Measurements from ENCODE around the gene TRIO. TPM values are rescaled to one million over a fixed set of nuclear protein-coding genes. Genes with fewer than 3 reads are reported as not detected.
A peak's percentile ranks its signal among the peaks of the same experiment; 100 is the strongest.

TRIO gene
- total RNA-seq, 6 donors from 2014 or later, result 138 to 408 (median 156) TPM

DNA sequence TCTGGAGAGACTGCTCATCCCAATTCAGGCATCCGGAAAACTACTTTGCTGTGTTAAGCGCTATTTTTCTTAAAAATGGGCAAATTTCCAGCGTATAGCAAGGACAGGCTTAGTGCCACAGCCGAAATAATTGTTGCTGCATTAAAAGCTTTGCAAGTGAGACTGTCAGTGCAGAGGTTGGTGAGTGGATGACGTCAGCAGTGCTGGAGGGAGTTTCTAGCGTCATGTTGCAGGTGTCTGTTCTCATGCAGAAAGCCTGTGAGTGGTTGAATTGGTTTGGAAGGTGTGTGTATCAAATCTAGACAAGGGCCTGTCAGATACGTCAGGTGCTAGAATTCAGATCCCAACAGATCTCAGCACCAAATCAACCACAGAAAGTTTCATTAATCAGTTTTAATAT is 204.4 kb downstream of the TRIO start:
- ATAC-seq (ENCODE audit: low FRiP score in 2 of 2) (no peak), DNase-seq (no peak)
- Histone ChIP-seq H3K27me3 (no peaks in the 10 kb centered on the region), H3K27ac (no peak overlapping the region), H3K4me1 (peaks cover 5 to 13% (median 10%) of the 10 kb centered on the region in 4 donors), H3K9me3 (no peaks in the 10 kb centered on the region), H3K4me3 (no peak overlapping the region), H3K36me3 (peaks cover 0 to 34% (median 0%) of the 10 kb centered on the region in 4 donors)
- WGBS, 2 donors, result 88 to 89% methylated on average over 7 of the region's 7 CpGs
- TF ChIP-seq, protein P1, sequence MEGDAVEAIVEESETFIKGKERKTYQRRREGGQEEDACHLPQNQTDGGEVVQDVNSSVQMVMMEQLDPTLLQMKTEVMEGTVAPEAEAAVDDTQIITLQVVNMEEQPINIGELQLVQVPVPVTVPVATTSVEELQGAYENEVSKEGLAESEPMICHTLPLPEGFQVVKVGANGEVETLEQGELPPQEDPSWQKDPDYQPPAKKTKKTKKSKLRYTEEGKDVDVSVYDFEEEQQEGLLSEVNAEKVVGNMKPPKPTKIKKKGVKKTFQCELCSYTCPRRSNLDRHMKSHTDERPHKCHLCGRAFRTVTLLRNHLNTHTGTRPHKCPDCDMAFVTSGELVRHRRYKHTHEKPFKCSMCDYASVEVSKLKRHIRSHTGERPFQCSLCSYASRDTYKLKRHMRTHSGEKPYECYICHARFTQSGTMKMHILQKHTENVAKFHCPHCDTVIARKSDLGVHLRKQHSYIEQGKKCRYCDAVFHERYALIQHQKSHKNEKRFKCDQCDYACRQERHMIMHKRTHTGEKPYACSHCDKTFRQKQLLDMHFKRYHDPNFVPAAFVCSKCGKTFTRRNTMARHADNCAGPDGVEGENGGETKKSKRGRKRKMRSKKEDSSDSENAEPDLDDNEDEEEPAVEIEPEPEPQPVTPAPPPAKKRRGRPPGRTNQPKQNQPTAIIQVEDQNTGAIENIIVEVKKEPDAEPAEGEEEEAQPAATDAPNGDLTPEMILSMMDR (IDR thresholded peaks at IDR 0.05), result no peak
- TF ChIP-seq POLR2AphosphoS5 (IDR thresholded peaks at IDR 0.05) (no peak), POLR2A (IDR thresholded peaks at IDR 0.05) (no peak), EP300 (IDR thresholded peaks at IDR 0.05) (no peak)

DNA sequence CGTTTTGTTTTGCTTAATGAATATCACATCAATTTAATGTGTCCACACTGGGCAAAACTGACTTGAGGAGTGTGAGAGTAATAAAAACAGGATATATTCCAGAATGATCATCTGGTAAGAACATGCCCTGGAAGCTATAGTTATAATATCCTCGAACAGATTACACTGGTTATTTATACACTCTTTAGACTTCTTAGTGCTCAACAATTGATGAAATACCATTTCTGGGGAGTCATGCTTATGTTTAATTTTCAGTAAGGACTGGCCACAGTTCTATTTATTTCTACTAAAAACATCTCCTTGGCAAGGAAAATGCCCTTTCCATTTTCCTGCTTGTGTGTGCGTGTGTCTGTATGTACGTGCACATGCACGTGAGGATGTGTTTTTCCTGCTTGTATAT is 205.0 kb downstream of the TRIO start:
- WGBS, 2 donors, result 75 to 80% methylated on average over 5 of the region's 5 CpGs
- no peak for TF ChIP-seq POLR2A (IDR thresholded peaks at IDR 0.05)

DNA sequence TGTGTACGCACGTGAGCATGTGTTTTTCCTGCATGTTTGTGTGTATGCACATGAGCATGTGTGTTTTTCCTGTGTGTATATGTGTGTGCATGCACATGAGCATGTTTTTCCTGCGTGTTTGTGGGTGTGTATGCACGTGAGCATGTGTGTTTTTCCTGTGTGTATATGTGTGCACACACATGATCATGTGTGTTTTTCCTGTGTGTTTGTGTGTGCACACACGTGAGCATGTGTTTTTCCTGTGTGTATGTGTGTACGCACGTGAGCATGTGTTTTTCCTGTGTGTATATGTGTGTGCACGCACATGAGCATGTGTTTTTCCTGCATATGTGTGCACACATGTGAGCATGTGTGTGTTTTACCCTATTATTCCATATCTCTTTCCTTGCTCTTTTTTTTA is 205.9 kb downstream of the TRIO start:
- no peak overlapping the region for H3K27ac ChIP-seq
- H3K4me1 ChIP-seq, result peaks cover 0 to 3% (median 0%) of the 10 kb centered on the region in 4 donors
- no peak overlapping the region for H3K4me3 ChIP-seq
- H3K27me3 ChIP-seq, result no peaks in the 10 kb centered on the region
- no peak for DNase-seq
- 90 to 94% methylated on average over 8 of the region's 8 CpGs for WGBS, 2 donors
- TF ChIP-seq POLR2AphosphoS5 (IDR thresholded peaks at IDR 0.05), result no peak
- TF ChIP-seq POLR2A (IDR thresholded peaks at IDR 0.05), result no peak
- TF ChIP-seq EP300 (IDR thresholded peaks at IDR 0.05), result no peak
- TF ChIP-seq, protein P1 (IDR thresholded peaks at IDR 0.05), result no peak
- no peak for ATAC-seq (ENCODE audit: low FRiP score in 2 of 2)
- H3K36me3 ChIP-seq, result peaks cover 0 to 34% (median 0%) of the 10 kb centered on the region in 4 donors
- no peaks in the 10 kb centered on the region for H3K9me3 ChIP-seq

More for the DNA sequence above, 205.0 kb downstream of the TRIO start:
- Histone ChIP-seq H3K4me1 (peaks cover 0 to 7% (median 4%) of the 10 kb centered on the region in 4 donors), H3K4me3 (no peak overlapping the region), H3K27me3 (no peaks in the 10 kb centered on the region), H3K27ac (no peak overlapping the region), H3K36me3 (peaks cover 0 to 34% (median 0%) of the 10 kb centered on the region in 4 donors), H3K9me3 (no peaks in the 10 kb centered on the region)
- DNase-seq, result no peak
- ATAC-seq (ENCODE audit: low FRiP score in 2 of 2), result no peak

DNA sequence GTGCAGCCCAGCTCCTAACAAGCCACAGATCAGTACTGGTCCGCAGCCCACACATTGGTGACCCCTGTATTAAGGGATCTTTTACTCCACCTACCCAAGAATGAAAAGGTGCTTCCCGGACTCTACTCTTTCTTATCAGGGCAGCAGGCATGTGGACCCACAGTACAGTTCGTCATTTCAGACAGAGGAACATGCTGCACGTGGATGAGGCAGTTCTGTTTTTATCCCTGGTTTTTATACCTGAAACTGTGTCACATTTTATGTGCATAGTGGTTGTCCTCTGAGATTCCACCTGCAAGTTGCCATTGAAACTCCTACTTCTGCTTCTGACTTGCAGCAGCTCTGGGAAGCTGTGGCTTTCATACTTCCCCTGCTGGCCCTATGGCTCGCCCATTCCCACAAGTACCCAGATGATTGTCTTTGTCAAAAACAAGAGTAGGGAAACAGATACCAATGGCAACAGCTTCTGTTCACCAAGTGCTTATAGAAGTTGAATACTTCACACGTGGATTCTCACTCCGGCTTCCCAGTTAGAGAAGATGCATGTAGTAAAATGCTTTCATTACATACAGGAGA is 208.0 kb downstream of the TRIO start:
- 65 to 73% methylated on average over 7 of the region's 7 CpGs for WGBS, 2 donors
- Histone ChIP-seq H3K9me3 (no peaks in the 10 kb centered on the region), H3K4me3 (no peak overlapping the region), H3K27me3 (no peaks in the 10 kb centered on the region), H3K27ac (no peak overlapping the region), H3K4me1 (peaks cover 0 to 3% (median 0%) of the 10 kb centered on the region in 4 donors), H3K36me3 (peaks cover 0 to 24% (median 0%) of the 10 kb centered on the region in 4 donors)
- no peak for TF ChIP-seq EP300 (IDR thresholded peaks at IDR 0.05)
- TF ChIP-seq POLR2AphosphoS5 (IDR thresholded peaks at IDR 0.05), result no peak
- TF ChIP-seq POLR2A (IDR thresholded peaks at IDR 0.05), result no peak
- TF ChIP-seq, protein P1 (IDR thresholded peaks at IDR 0.05), result no peak
- ATAC-seq (ENCODE audit: low FRiP score in 2 of 2) (peak in 1 of 2 donors; percentile 49), DNase-seq (no peak)

DNA sequence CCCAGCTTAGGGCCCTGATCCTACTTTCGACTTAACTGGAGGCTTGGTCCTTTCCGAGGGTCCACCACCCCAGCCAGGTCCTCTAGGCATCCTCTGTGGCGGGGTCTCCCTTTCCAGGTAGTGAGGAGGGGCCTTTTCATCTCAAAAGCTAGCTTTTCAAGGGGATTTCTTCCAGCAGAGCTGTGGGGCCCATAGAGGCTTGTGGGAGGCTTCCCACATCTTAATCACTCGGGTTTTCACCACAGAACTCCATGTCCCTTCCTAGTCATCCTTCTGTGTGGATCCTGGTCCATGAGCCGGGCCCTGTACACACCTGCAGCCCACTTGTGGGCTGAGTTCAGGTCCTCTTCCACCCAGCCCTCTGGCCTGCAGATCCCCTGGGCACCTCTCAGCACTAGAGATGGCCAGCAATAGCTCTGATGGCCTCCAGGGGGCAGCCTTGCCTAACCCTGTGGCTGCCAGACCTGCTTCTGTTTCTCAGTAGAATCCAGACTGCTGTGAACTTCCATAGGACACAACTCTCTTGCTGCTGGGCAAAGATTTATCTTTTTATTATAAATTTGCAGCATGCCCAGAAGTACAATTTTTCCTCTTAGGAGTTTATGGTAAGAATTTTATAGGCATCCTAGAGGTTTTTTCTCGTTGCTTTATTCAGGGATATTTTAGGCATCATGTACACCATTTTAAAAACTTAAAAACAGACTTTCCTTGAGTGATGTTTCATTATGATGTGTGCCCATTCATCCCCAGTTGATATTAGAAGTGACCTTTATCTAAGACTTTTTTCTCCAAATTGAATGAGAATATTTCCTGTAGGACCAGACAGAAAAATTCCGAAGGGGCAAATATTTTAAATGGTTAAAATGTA is 208.9 kb downstream of the TRIO start:
- no peaks in the 10 kb centered on the region for H3K9me3 ChIP-seq
- no peak overlapping the region for H3K27ac ChIP-seq
- WGBS, 2 donors, result 77 to 78% methylated on average over 6 to 7 of the region's 7 CpGs
- H3K4me1 ChIP-seq, result peaks cover 0 to 10% (median 8%) of the 10 kb centered on the region in 4 donors
- H3K27me3 ChIP-seq, result no peaks in the 10 kb centered on the region
- ATAC-seq (ENCODE audit: low FRiP score in 2 of 2) (peak; percentile 86 to 96), DNase-seq (peak in 1 of 2 donors; percentile 78)
- H3K4me3 ChIP-seq, result no peak overlapping the region
- TF ChIP-seq, protein P1 (IDR thresholded peaks at IDR 0.05), result peak; percentile 79 to 99 (median 84)
- TF ChIP-seq EP300 (IDR thresholded peaks at IDR 0.05), result no peak
- peaks cover 0 to 21% (median 0%) of the 10 kb centered on the region in 4 donors for H3K36me3 ChIP-seq

Measured in upper lobe of left lung (tissue), 6 donors.